HepG2 (cell line): Measurements from ENCODE around the gene DPYD. TPM values are rescaled to one million over a fixed set of nuclear protein-coding genes. Genes with fewer than 3 reads are reported as not detected.

Experiments
- ATAC-seq: fragments of 200-7000 bp; cut with Tn5 transposase; 3 replicates; pipeline ENCODE4 v1.9.1; 2020; ENCODE audit warnings: mild to moderate bottlenecking, moderate library complexity
- BruUV-seq: library from RNA; stranded (reverse); fragments of 400-500 nt; replicated peaks from 2 replicates; lab custom pipeline; 2021; lab: Mats Ljungman, UMichigan
- CTCF ChIA-PET: fragments of 300-600 bp; formaldehyde crosslinking; extraction: SDS; loops from one replicate; lab custom pipeline; 2021; ENCODE audit warnings: low total read pairs, inconsistent platforms, low intra/inter-chr PET ratio; lab: Yijun Ruan, JAX
- POLR2A ChIA-PET: fragments of 350-600 bp; sonication (Branson Sonifier 250); formaldehyde crosslinking; loops from one replicate; lab custom pipeline; 2020; ENCODE audit warnings: antibody characterized with exemption, inconsistent platforms; lab: Yijun Ruan, JAX
- DNase-seq: peaks from one replicate; pipeline ENCODE4 v3.0.0-alpha.2; 2015; ENCODE audit warnings: low spot score
- FAIRE-seq: peaks from 3 replicates; lab custom pipeline; 2011; peaks lifted over from hg19 to GRCh38; lab: Jason Lieb, UNC
- H2AFZ ChIP-seq: one replicate; pipeline ENCODE4 v1.6.1; 2011; ENCODE audit warnings: low read length, inconsistent platforms
- H3K27ac ChIP-seq: fragments of 300-600 bp; 3 replicates; pipeline ENCODE4 v1.8.0; 2011; ENCODE audit warnings: mixed run types, mild to moderate bottlenecking, mixed read lengths, low read length, inconsistent platforms; ENCODE audit not compliant: insufficient read depth; ENCODE audit errors: extremely low read length
- H3K27me3 ChIP-seq, 2 experiments: fragments of 200-600 bp in 1 of 2; 2 replicates in 1 of 2; 3 replicates in 1 of 2; pipeline versions ENCODE4 v1.6.0 to v1.8.0; 2011; ENCODE audit warnings: low read length in 2 of 2, mild to moderate bottlenecking in 2 of 2, moderate library complexity in 2 of 2, inconsistent platforms in 1 of 2; ENCODE audit not compliant: insufficient read depth in 2 of 2, control insufficient read depth in 1 of 2
- H3K36me3 ChIP-seq, 2 experiments: fragments of 200-600 bp in 1 of 2; replicated peaks in 1 of 2; 2 replicates in 1 of 2; 3 replicates in 1 of 2; pipeline versions ENCODE4 v1.5.1 to v1.8.0; 2011; ENCODE audit warnings: low read length in 2 of 2, inconsistent platforms in 1 of 2; ENCODE audit not compliant: insufficient read depth in 2 of 2, control insufficient read depth in 1 of 2
- H3K4me1 ChIP-seq: 2 replicates; pipeline ENCODE4 v1.5.1; 2012; ENCODE audit warnings: low read length, inconsistent platforms; ENCODE audit not compliant: insufficient read depth
- H3K4me2 ChIP-seq: 2 replicates; pipeline ENCODE4 v1.6.0; 2011; ENCODE audit warnings: low read depth, low read length, inconsistent platforms
- H3K4me3 ChIP-seq, 3 experiments: fragments of 200-600 bp in 1 of 3; sonication (generic), shearing (Covaris generic) in 1 of 3; replicated peaks in 1 of 3; 2 replicates each; pipeline ENCODE4 v1.5.1; 2011 to 2016; ENCODE audit warnings: low read length in 3 of 3, inconsistent platforms in 2 of 3, low read depth in 2 of 3, mild to moderate bottlenecking in 2 of 3, control low read depth in 1 of 3, mixed read lengths in 1 of 3; ENCODE audit not compliant: insufficient read depth in 1 of 3
- H3K79me2 ChIP-seq: one replicate; pipeline ENCODE4 v1.6.1; 2011; ENCODE audit warnings: low read length, inconsistent platforms; ENCODE audit not compliant: insufficient read depth
- H3K9ac ChIP-seq: 2 replicates; pipeline ENCODE4 v1.6.0; 2011; ENCODE audit warnings: mild to moderate bottlenecking, low read depth, low read length, inconsistent platforms; ENCODE audit not compliant: insufficient read depth
- H3K9me3 ChIP-seq: 2 replicates; pipeline ENCODE4 v1.5.1; 2012; ENCODE audit warnings: mild to moderate bottlenecking, low read length
- H4K20me1 ChIP-seq: 2 replicates; pipeline ENCODE4 v1.6.0; 2011; ENCODE audit warnings: inconsistent platforms, mild to moderate bottlenecking, low read length, moderate library complexity; ENCODE audit not compliant: insufficient read depth
- TFDP2 ChIP-seq: sonication (generic); formaldehyde crosslinking; IDR thresholded peaks from 2 replicates; pipeline ENCODE4 v1.4.0; 2020; ENCODE audit warnings: missing genetic modification reagents
- ZNF558 ChIP-seq: sonication (generic); formaldehyde crosslinking; IDR thresholded peaks from 2 replicates; pipeline ENCODE4 v1.9.0; 2022; ENCODE audit warnings: mild to moderate bottlenecking, missing genetic modification reagents, borderline replicate concordance
- WGBS: methylation state at CpG from one replicate; pipeline ENCODE4 v1.1.6; 2017; ENCODE audit warnings: low lambda C conversion rate; 5-methylcytosine and 5-hydroxymethylcytosine counted together
- in situ Hi-C: cut with HindIII; loops from 2 replicates; pipeline ENCODE4 v1.10.0; 2017; ENCODE audit warnings: low pct_unique_long_range_greater_than_20kb; ENCODE audit not compliant: extremely low pct_ligation_motif_present
- intact Hi-C: fragments of 100-400 bp; cut with micrococcal nuclease; formaldehyde crosslinking; loops from one replicate; pipeline ENCODE4 v1.10.0; 2022; ENCODE audit not compliant: unreplicated experiment
- polyA plus RNA-seq, 8 experiments: library from polyadenylated mRNA; depleted of rRNA in 3 of 8; stranded (reverse) in 7 of 8; unstranded in 1 of 8; fragments of >200 nt; fragmentation: Illumina TruSeq in 4 of 8; extraction: Trizol in 4 of 8; gene quantifications; 2 replicates each; pipeline versions ENCODE4 v1.2.1 to v1.2.3, GENCODE V29; 2011 to 2016; ENCODE audit warnings: low read depth in 4 of 8, missing spikeins in 1 of 8, mixed read lengths in 1 of 8; ENCODE audit not compliant: insufficient read depth in 1 of 8
- total RNA-seq, 5 experiments: library from RNA; depleted of rRNA; stranded (reverse); fragments of >200 nt; fragmentation: Illumina TruSeq; extraction: Trizol; gene quantifications; 2 replicates each; pipeline ENCODE4 v1.2.3, GENCODE V29; 2016; ENCODE audit warnings: low read depth in 1 of 5
- TF ChIP-seq, protein P1 (sequence below): sonication (generic); formaldehyde crosslinking; IDR thresholded peaks from 2 replicates; pipeline ENCODE4 v1.8.0; 2022; ENCODE audit warnings: missing genetic modification reagents, mild to moderate bottlenecking, borderline replicate concordance
- TF ChIP-seq, protein P2 (sequence below): sonication (generic); formaldehyde crosslinking; IDR thresholded peaks from 2 replicates; pipeline ENCODE4 v1.4.0; 2020; ENCODE audit warnings: missing genetic modification reagents, mild to moderate bottlenecking, borderline replicate concordance

The DPYD gene
- total and polyA plus RNA-seq, 2 of the 13 experiments (the other 11 are each of a cell fraction or from before 2014, with no cell fraction given): 1.3 to 3.4 TPM

GRCh38 chr1:97433094-97433823, 487.6 kb downstream of the DPYD start:
- ChIA-PET POLR2A (no interaction called here), CTCF (no interaction called here)
- intact Hi-C loops (no loop called here), in situ Hi-C loops (no loop called here)
- H3K4me3 ChIP-seq: no peak overlapping the region
- BruUV-seq: no TSS peak
- H3K4me2 ChIP-seq: no peak overlapping the region
- 68% methylated on average over 2 of the region's 2 CpGs for WGBS
- TF ChIP-seq TFDP2 (CRISPR knock-in tag) (no peak), ZNF558 (no peak)
- TF ChIP-seq, protein P1, sequence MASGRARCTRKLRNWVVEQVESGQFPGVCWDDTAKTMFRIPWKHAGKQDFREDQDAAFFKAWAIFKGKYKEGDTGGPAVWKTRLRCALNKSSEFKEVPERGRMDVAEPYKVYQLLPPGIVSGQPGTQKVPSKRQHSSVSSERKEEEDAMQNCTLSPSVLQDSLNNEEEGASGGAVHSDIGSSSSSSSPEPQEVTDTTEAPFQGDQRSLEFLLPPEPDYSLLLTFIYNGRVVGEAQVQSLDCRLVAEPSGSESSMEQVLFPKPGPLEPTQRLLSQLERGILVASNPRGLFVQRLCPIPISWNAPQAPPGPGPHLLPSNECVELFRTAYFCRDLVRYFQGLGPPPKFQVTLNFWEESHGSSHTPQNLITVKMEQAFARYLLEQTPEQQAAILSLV (CRISPR knock-in tag): no peak
- TF ChIP-seq, protein P2, sequence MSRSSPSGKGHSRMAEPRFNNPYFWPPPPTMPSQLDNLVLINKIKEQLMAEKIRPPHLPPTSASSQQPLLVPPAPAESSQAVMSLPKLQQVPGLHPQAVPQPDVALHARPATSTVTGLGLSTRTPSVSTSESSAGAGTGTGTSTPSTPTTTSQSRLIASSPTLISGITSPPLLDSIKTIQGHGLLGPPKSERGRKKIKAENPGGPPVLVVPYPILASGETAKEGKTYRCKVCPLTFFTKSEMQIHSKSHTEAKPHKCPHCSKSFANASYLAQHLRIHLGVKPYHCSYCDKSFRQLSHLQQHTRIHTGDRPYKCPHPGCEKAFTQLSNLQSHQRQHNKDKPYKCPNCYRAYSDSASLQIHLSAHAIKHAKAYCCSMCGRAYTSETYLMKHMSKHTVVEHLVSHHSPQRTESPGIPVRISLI (CRISPR knock-in tag): no peak
- DNase-seq: no peak
- FAIRE-seq: no peak
- no peaks in the 10 kb centered on the region for H3K79me2 ChIP-seq
- no peaks in the 10 kb centered on the region for H3K36me3 ChIP-seq
- H3K27me3 ChIP-seq: no peaks in the 10 kb centered on the region
- H3K9ac ChIP-seq: no peak overlapping the region
- H3K27ac ChIP-seq: no peak overlapping the region
- H4K20me1 ChIP-seq: no peaks in the 10 kb centered on the region
- H3K9me3 ChIP-seq: peaks cover 30% of the 10 kb centered on the region
- H2AFZ ChIP-seq: no peak overlapping the region
- no peak for ATAC-seq
- no peaks in the 10 kb centered on the region for H3K4me1 ChIP-seq
